Measurements from ENCODE around the gene RACK1.
"Not testable (repeated sequence)": the region's sequence is repeated elsewhere in the genome, so short reads cannot be mapped to it uniquely, and the experiment has no call there.

RACK1 gene

GRCh38 chr5:181243564-181244343 lies at the start of gene RACK1:
TSS of gene RACK1 (minus strand) at chr5:181243906. CDS start at chr5:181243800, 106 bp downstream.
- no peak for DNase-seq

GRCh38 chr5:181287331-181287730 lies 43.6 kb upstream of the RACK1 start:
- DNase-seq = not testable (repeated sequence)

- DNase-seq = not testable (repeated sequence)
These were observed 42.4 kb upstream of the RACK1 start for GRCh38 chr5:181285962-181286705.

GRCh38 chr5:181283841-181284755 lies 40.4 kb upstream of the RACK1 start:
- not testable (repeated sequence) for DNase-seq

- no peak for DNase-seq
These were observed 39.6 kb upstream of the RACK1 start for GRCh38 chr5:181283347-181283746.

GRCh38 chr5:181282874-181283273 lies 39.2 kb upstream of the RACK1 start:
- no peak for DNase-seq

GRCh38 chr5:181282415-181282814 lies 38.7 kb upstream of the RACK1 start:
- DNase-seq = not testable (repeated sequence)

- DNase-seq = no peak
These were observed 38.2 kb upstream of the RACK1 start for GRCh38 chr5:181281984-181282316.

GRCh38 chr5:181281077-181281983 lies 37.6 kb upstream of the RACK1 start:
- no peak for DNase-seq

GRCh38 chr5:181280251-181280762 lies 36.6 kb upstream of the RACK1 start:
- no peak for DNase-seq

GRCh38 chr5:181273433-181273744 lies 29.7 kb upstream of the RACK1 start:
- DNase-seq = not testable (repeated sequence)

GRCh38 chr5:181271081-181271480 lies 27.4 kb upstream of the RACK1 start:
- DNase-seq = no peak

- DNase-seq = not testable (repeated sequence)
These were observed 24.2 kb upstream of the RACK1 start for GRCh38 chr5:181267907-181268306.

- DNase-seq = not testable (repeated sequence)
These were observed 23.7 kb upstream of the RACK1 start for GRCh38 chr5:181267291-181267904.

GRCh38 chr5:181265092-181265671 lies 21.5 kb upstream of the RACK1 start:
- no peak for DNase-seq

- no peak for DNase-seq
These were observed 19.9 kb upstream of the RACK1 start for GRCh38 chr5:181263633-181264032.

GRCh38 chr5:181261320-181262049 lies 17.8 kb upstream of the RACK1 start:
- DNase-seq = no peak

- DNase-seq = no peak
These were observed 17.1 kb upstream of the RACK1 start, which contains the start of gene TRIM52 for GRCh38 chr5:181260720-181261319. TSS of gene TRIM52 (minus strand) at chr5:181261143. CDS start at chr5:181260813, 330 bp downstream.

GRCh38 chr5:181259974-181260719 lies 16.4 kb upstream of the RACK1 start:
- DNase-seq = no peak

Measured in NCI-H2171 treated with DMSO at 0.1 percent for 48 hours (cell line).